Glomerular visceral epithelial cell (primary cell): ENCODE data around the gene ATF6.
"Not testable (repeated sequence)": the region's sequence is repeated elsewhere in the genome, so short reads cannot be mapped to it uniquely, and the experiment has no call there.

Experiments used
- DNase-seq: peaks from one replicate; pipeline ENCODE4 v3.0.0-alpha.2; 2016; ENCODE audit errors: extremely low spot score

ATF6 gene

GRCh38 chr1:161832299-161832907 lies 66.3 kb downstream of the ATF6 start:
- DNase-seq = not testable (repeated sequence)

- DNase-seq = no peak
Measured at GRCh38 chr1:161834967-161835550, 68.9 kb downstream of the ATF6 start.

GRCh38 chr1:161836018-161836417 lies 69.9 kb downstream of the ATF6 start:
- DNase-seq = peak; percentile 11

GRCh38 chr1:161838362-161838761 lies 72.2 kb downstream of the ATF6 start:
- DNase-seq = no peak

- no peak for DNase-seq
Measured at GRCh38 chr1:161838885-161839284, 72.8 kb downstream of the ATF6 start.

GRCh38 chr1:161839591-161839990 lies 73.5 kb downstream of the ATF6 start:
- no peak for DNase-seq

- no peak for DNase-seq
Measured at GRCh38 chr1:161840363-161840762, 74.2 kb downstream of the ATF6 start.

GRCh38 chr1:161843156-161843555 lies 77.0 kb downstream of the ATF6 start:
- no peak for DNase-seq

GRCh38 chr1:161844696-161845095 lies 78.6 kb downstream of the ATF6 start:
- DNase-seq = no peak

GRCh38 chr1:161848676-161849075 lies 82.6 kb downstream of the ATF6 start:
- no peak for DNase-seq

GRCh38 chr1:161849518-161849917 lies 83.4 kb downstream of the ATF6 start:
- no peak for DNase-seq

GRCh38 chr1:161855260-161855659 lies 89.1 kb downstream of the ATF6 start:
- no peak for DNase-seq

GRCh38 chr1:161858271-161858670 lies 92.2 kb downstream of the ATF6 start:
- no peak for DNase-seq

GRCh38 chr1:161863549-161863948 lies 97.4 kb downstream of the ATF6 start:
- DNase-seq = no peak

- DNase-seq = peak; percentile 25
Measured at GRCh38 chr1:161864577-161864976, 98.5 kb downstream of the ATF6 start.

- DNase-seq = no peak
Measured at GRCh38 chr1:161866241-161866640, 100.1 kb downstream of the ATF6 start.

- DNase-seq = no peak
Measured at GRCh38 chr1:161868832-161869231, 102.7 kb downstream of the ATF6 start.

GRCh38 chr1:161869291-161869690 lies 103.2 kb downstream of the ATF6 start:
- DNase-seq = no peak

GRCh38 chr1:161872506-161872905 lies 106.4 kb downstream of the ATF6 start:
- DNase-seq = no peak

GRCh38 chr1:161879261-161879660 lies 113.1 kb downstream of the ATF6 start:
- DNase-seq = no peak

GRCh38 chr1:161884475-161884874 lies 118.4 kb downstream of the ATF6 start:
- no peak for DNase-seq

GRCh38 chr1:161885003-161885402 lies 118.9 kb downstream of the ATF6 start:
- peak; percentile 44 for DNase-seq

- DNase-seq = no peak
Measured at GRCh38 chr1:161885759-161886158, 119.6 kb downstream of the ATF6 start.

- DNase-seq = no peak
Measured at GRCh38 chr1:161886589-161886988, 120.5 kb downstream of the ATF6 start.
